ENCODE data around the gene FIZ1. TPM values are rescaled to one million over a fixed set of nuclear protein-coding genes. Genes with fewer than 3 reads are reported as not detected.

Gene FIZ1
- total and polyA plus RNA-seq, 4 donors, result 1.1 to 4.3 (median 2.3) TPM

DNA sequence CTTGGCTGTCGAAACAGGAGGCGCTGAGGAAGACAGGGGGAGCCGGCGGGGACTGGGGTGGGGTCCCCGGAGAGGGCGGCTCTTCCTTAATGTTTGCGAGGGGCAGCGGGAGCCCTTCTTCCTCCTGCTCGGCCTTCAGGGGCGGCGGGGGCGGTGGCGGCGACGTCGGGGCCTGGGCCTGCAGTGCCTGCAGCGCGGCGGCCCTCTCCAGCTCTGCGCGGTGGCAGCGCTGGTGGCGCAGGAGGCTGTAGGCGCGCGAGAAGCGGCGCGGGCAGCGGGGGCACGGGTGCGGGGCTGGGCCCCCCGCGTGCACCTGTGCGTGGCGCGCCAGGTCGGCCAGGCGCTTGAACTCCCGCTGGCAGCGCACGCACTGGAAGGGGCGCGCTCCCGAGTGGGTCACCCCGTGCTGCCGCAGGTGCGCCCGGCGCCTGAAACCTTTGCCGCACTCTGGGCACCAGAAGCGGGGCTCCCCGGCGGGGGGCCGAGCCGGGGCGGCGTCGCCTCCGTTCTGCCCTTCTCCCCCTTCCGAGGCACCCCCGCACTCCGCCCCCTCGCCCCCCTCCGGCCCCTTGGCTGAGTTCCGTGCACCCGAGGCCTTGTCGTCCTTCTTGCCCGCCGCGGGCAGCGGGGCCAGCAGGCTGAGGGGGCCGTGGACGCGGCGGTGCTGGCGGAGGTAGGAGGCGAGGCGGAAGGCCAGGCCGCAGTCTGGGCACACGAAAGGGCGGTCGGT lies 21.1 kb downstream of the FIZ1 start:
- no peaks in the 10 kb centered on the region for H3K27me3 ChIP-seq (ENCODE audit: control insufficient read depth in 4 of 4, insufficient read depth in 4 of 4, low read length in 3 of 4)
- no peak overlapping the region for H3K4me3 ChIP-seq (ENCODE audit: low read depth in 1 of 3, low read length in 3 of 3)
- no peak overlapping the region for H3K9ac ChIP-seq (ENCODE audit: low read depth in 1 of 2, low read length in 2 of 2)
- no peak overlapping the region for H3K27ac ChIP-seq (ENCODE audit: low read depth in 1 of 2, low read length in 2 of 2)
- H3K9me3 ChIP-seq (ENCODE audit: control insufficient read depth in 4 of 4, low read length in 3 of 4), result no peaks in the 10 kb centered on the region
- H3K36me3 ChIP-seq (ENCODE audit: control insufficient read depth in 4 of 4, insufficient read depth in 3 of 4, low read depth in 1 of 4, low read length in 3 of 4), result peaks cover 0 to 7% (median 2%) of the 10 kb centered on the region in 4 donors
- H3K4me1 ChIP-seq (ENCODE audit: control insufficient read depth in 4 of 4, insufficient read depth in 4 of 4, low read length in 3 of 4), result peaks cover 6 to 23% (median 19%) of the 10 kb centered on the region in 4 donors
- 96% methylated on average over 83 of the region's 83 CpGs for WGBS
- TF ChIP-seq FOXA1 (IDR thresholded peaks at IDR 0.05), result no peak
- TF ChIP-seq, protein P1, sequence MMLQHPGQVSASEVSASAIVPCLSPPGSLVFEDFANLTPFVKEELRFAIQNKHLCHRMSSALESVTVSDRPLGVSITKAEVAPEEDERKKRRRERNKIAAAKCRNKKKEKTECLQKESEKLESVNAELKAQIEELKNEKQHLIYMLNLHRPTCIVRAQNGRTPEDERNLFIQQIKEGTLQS (IDR thresholded peaks at IDR 0.05), result no peak
- no peak for TF ChIP-seq RXRA (IDR thresholded peaks at IDR 0.05)
- no peak for TF ChIP-seq JUND (IDR thresholded peaks at IDR 0.05)
- no peak for TF ChIP-seq NR2F2 (IDR thresholded peaks at IDR 0.05)
- TF ChIP-seq, protein P2, sequence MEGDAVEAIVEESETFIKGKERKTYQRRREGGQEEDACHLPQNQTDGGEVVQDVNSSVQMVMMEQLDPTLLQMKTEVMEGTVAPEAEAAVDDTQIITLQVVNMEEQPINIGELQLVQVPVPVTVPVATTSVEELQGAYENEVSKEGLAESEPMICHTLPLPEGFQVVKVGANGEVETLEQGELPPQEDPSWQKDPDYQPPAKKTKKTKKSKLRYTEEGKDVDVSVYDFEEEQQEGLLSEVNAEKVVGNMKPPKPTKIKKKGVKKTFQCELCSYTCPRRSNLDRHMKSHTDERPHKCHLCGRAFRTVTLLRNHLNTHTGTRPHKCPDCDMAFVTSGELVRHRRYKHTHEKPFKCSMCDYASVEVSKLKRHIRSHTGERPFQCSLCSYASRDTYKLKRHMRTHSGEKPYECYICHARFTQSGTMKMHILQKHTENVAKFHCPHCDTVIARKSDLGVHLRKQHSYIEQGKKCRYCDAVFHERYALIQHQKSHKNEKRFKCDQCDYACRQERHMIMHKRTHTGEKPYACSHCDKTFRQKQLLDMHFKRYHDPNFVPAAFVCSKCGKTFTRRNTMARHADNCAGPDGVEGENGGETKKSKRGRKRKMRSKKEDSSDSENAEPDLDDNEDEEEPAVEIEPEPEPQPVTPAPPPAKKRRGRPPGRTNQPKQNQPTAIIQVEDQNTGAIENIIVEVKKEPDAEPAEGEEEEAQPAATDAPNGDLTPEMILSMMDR (IDR thresholded peaks at IDR 0.05; ENCODE audit: low read depth, low read length, missing input control), result no peak
- TF ChIP-seq, protein P3, sequence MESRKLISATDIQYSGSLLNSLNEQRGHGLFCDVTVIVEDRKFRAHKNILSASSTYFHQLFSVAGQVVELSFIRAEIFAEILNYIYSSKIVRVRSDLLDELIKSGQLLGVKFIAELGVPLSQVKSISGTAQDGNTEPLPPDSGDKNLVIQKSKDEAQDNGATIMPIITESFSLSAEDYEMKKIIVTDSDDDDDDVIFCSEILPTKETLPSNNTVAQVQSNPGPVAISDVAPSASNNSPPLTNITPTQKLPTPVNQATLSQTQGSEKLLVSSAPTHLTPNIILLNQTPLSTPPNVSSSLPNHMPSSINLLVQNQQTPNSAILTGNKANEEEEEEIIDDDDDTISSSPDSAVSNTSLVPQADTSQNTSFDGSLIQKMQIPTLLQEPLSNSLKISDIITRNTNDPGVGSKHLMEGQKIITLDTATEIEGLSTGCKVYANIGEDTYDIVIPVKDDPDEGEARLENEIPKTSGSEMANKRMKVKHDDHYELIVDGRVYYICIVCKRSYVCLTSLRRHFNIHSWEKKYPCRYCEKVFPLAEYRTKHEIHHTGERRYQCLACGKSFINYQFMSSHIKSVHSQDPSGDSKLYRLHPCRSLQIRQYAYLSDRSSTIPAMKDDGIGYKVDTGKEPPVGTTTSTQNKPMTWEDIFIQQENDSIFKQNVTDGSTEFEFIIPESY (IDR thresholded peaks at IDR 0.05), result no peak
- no peak for TF ChIP-seq EGR1 (IDR thresholded peaks at IDR 0.05; ENCODE audit: low read depth in 2 of 2)
- TF ChIP-seq HNF4A (conservative IDR thresholded peaks at IDR 0.05), result no peak
- no peak for TF ChIP-seq FOXA2 (IDR thresholded peaks at IDR 0.05)
- TF ChIP-seq HNF4G (IDR thresholded peaks at IDR 0.05), result no peak
- no peak for TF ChIP-seq GABPA (IDR thresholded peaks at IDR 0.05 in 1 of 2, conservative IDR thresholded peaks at IDR 0.05 in 1 of 2)
- TF ChIP-seq, protein P4, sequence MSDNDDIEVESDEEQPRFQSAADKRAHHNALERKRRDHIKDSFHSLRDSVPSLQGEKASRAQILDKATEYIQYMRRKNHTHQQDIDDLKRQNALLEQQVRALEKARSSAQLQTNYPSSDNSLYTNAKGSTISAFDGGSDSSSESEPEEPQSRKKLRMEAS (IDR thresholded peaks at IDR 0.05), result no peak
- TF ChIP-seq SP1 (IDR thresholded peaks at IDR 0.05), result no peak
- TF ChIP-seq, protein P5, sequence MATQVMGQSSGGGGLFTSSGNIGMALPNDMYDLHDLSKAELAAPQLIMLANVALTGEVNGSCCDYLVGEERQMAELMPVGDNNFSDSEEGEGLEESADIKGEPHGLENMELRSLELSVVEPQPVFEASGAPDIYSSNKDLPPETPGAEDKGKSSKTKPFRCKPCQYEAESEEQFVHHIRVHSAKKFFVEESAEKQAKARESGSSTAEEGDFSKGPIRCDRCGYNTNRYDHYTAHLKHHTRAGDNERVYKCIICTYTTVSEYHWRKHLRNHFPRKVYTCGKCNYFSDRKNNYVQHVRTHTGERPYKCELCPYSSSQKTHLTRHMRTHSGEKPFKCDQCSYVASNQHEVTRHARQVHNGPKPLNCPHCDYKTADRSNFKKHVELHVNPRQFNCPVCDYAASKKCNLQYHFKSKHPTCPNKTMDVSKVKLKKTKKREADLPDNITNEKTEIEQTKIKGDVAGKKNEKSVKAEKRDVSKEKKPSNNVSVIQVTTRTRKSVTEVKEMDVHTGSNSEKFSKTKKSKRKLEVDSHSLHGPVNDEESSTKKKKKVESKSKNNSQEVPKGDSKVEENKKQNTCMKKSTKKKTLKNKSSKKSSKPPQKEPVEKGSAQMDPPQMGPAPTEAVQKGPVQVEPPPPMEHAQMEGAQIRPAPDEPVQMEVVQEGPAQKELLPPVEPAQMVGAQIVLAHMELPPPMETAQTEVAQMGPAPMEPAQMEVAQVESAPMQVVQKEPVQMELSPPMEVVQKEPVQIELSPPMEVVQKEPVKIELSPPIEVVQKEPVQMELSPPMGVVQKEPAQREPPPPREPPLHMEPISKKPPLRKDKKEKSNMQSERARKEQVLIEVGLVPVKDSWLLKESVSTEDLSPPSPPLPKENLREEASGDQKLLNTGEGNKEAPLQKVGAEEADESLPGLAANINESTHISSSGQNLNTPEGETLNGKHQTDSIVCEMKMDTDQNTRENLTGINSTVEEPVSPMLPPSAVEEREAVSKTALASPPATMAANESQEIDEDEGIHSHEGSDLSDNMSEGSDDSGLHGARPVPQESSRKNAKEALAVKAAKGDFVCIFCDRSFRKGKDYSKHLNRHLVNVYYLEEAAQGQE (IDR thresholded peaks at IDR 0.05), result no peak
- no peak for DNase-seq (ENCODE audit: low spot score)

All from liver (tissue), 9 donors.